Pancreas (tissue), 10 donors: ENCODE data around the gene P2RX3. TPM values are rescaled to one million over a fixed set of nuclear protein-coding genes. Genes with fewer than 3 reads are reported as not detected.
A peak's percentile ranks its signal among the peaks of the same experiment; 100 is the strongest.

Experiments used
- ATAC-seq, 4 donors: fragments of 200-7000 bp; cut with Tn5 transposase; one replicate each; pipeline versions ENCODE4 v1.8.0 to v1.9.1; 2020; ENCODE audit warnings: mild to moderate bottlenecking in 4 of 4, moderate library complexity in 4 of 4
- DNase-seq, 6 donors: peaks; one replicate each; pipeline ENCODE4 v3.0.0-alpha.2; 2020
- FAIRE-seq: peaks from 2 replicates; lab custom pipeline; 2012; peaks lifted over from hg19 to GRCh38; lab: Jason Lieb, UNC
- H3K27ac ChIP-seq, 4 donors: fragments of 200-600 bp; sonication (generic); 1 replicate in 3 of 4; 2 replicates in 1 of 4; pipeline versions ENCODE4 v1.5.0 to v1.8.0; 2020
- H3K27me3 ChIP-seq, 4 donors: fragments of 200-600 bp; one replicate each; pipeline ENCODE4 v1.8.0; 2021
- H3K36me3 ChIP-seq, 3 donors: fragments of 200-600 bp; sonication (generic) in 1 of 3; one replicate each; pipeline versions ENCODE4 v1.5.0 to v1.8.0; 2020 to 2021
- H3K4me1 ChIP-seq, 3 donors: fragments of 200-600 bp; one replicate each; pipeline ENCODE4 v1.8.0; 2021
- H3K4me3 ChIP-seq, 4 donors: fragments of 200-600 bp; sonication (generic) in 2 of 4; one replicate each; pipeline versions ENCODE4 v1.5.0 to v1.8.0; 2020 to 2021
- H3K9me3 ChIP-seq, 4 donors: fragments of 200-600 bp; one replicate each; pipeline ENCODE4 v1.8.0; 2021
- WGBS, 2 donors: extraction: QIAGEN DNeasy Blood & Tissue Kit; methylation state at CpG; one replicate each; pipeline ENCODE4 v1.1.7; 2013; 5-methylcytosine and 5-hydroxymethylcytosine counted together
- intact Hi-C, 3 donors: fragments of 100-400 bp; cut with DNase I; formaldehyde crosslinking; loops; one replicate each; pipeline versions ENCODE4 v1.11.1 to v1.14.2; 2022
- polyA plus RNA-seq, 2 donors: library from polyadenylated mRNA; stranded (reverse); fragments of 200-250 nt; gene quantifications; one replicate each; pipeline ENCODE4 v1.2.3, GENCODE V29; 2013
- total RNA-seq, 6 donors: library from RNA; stranded (reverse); fragmentation: NEBNext Ultra II Directional in 4 of 6; extraction: Animal tissue kit (Norgen Biotek cat#: 25700) in 4 of 6; gene quantifications; one replicate each; pipeline versions ENCODE4 v1.2.1 to v1.2.4, GENCODE V29; 2021 to 2023
- TF ChIP-seq, protein P1 (sequence below), 4 donors: fragments of 200-600 bp; sonication (generic) in 3 of 4; IDR thresholded peaks; one replicate each; pipeline versions ENCODE4 v1.5.0 to v1.8.0; 2021; ENCODE audit warnings: antibody characterized with exemption in 4 of 4
- donor health status: healthy with polysubstance abuse.
- donor health status: DM: no; HTN: no; CAD: no; lungs with moderate emphysema.
- donor health status: DM: no; HTN: no; CAD: no.
- donor health status: control.
- donor health status: control.
- donor health status: Bipolar disorder and iron deficiency.
- donor health status: DM: yes; HTN: yes; CAD: no.
- donor health status: DM: no; HTN: no; CAD: no.
- donor health status: DM: no; HTN: no; CAD: no.
- donor health status: DM: yes; HTN: yes; CAD: no.

Gene P2RX3
- total and polyA plus RNA-seq, 8 donors, result 0.07 to 0.16 (median 0.16) TPM; not detected in 5

DNA sequence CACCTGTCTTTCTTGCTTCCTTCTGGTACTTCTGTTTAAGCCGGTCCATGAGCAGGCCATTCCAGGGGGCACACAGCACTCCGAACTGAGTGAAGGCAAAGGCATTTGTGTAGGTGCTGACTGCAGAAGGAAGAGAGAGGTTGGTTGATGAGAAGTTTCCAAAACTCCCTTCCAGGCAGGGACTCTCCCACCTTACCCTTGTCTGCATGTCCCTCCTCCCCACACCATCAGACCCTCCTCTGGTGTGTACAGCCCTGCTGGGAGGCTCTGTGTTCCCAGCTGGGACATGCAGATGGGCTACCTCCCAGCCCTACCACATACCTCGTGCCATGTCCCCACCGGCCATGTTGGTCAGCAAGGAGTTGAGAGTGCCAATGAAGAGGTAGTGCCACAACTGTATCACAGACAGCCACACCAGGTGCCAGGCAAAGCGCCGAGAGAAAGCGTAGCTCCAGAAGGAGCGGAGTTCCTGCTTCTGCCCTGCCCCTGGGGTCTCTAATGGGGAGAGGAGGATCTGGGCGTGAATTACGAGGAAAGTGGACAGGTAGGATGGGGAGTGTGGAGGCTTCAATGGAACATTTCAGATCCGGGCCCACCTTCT is 76.6 kb downstream of the P2RX3 start:
- Histone ChIP-seq H3K27me3 (no peaks in the 10 kb centered on the region), H3K4me1 (no peaks in the 10 kb centered on the region), H3K9me3 (no peaks in the 10 kb centered on the region), H3K36me3 (peaks cover 0 to 9% (median 6%) of the 10 kb centered on the region in 3 donors), H3K27ac (no peak overlapping the region), H3K4me3 (no peak overlapping the region)
- ATAC-seq (no peak), FAIRE-seq (no peak), DNase-seq (no peak)
- TF ChIP-seq, protein P1, sequence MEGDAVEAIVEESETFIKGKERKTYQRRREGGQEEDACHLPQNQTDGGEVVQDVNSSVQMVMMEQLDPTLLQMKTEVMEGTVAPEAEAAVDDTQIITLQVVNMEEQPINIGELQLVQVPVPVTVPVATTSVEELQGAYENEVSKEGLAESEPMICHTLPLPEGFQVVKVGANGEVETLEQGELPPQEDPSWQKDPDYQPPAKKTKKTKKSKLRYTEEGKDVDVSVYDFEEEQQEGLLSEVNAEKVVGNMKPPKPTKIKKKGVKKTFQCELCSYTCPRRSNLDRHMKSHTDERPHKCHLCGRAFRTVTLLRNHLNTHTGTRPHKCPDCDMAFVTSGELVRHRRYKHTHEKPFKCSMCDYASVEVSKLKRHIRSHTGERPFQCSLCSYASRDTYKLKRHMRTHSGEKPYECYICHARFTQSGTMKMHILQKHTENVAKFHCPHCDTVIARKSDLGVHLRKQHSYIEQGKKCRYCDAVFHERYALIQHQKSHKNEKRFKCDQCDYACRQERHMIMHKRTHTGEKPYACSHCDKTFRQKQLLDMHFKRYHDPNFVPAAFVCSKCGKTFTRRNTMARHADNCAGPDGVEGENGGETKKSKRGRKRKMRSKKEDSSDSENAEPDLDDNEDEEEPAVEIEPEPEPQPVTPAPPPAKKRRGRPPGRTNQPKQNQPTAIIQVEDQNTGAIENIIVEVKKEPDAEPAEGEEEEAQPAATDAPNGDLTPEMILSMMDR (IDR thresholded peaks at IDR 0.05), result no peak
- 94 to 96% methylated on average over 11 of the region's 11 CpGs for WGBS, 2 donors
- intact Hi-C loops, result no loop called here

DNA sequence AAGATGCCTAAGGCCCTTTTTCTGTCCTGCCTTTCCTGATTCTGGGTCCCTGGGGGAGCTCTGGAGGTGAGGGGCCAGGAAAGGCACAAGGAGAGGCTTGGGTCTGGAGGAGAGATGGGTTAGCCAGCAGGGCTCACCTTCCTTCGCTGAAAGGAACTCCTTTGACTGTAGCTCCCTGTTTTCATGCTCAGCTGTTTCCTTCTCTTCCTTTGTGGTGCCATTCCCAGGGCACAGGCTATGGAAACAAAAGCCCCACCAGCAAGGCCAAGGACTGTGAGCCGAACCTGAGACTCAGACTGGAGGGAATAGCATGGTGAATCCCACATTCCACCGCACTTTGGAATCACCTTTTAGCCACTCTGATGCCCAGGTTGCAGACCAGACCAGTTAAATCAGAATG is 78.3 kb downstream of the P2RX3 start:
- intact Hi-C loops, result no loop called here
- TF ChIP-seq, protein P1 (IDR thresholded peaks at IDR 0.05), result no peak
- DNase-seq, result no peak
- H3K27me3 ChIP-seq, result no peaks in the 10 kb centered on the region
- H3K36me3 ChIP-seq, result peaks cover 0 to 9% (median 6%) of the 10 kb centered on the region in 3 donors
- FAIRE-seq, result no peak
- H3K9me3 ChIP-seq, result no peaks in the 10 kb centered on the region
- H3K27ac ChIP-seq, result no peak overlapping the region
- ATAC-seq, result no peak
- no peaks in the 10 kb centered on the region for H3K4me1 ChIP-seq
- H3K4me3 ChIP-seq, result no peak overlapping the region
- WGBS, 2 donors, result 91 to 93% methylated on average over 3 of the region's 3 CpGs

DNA sequence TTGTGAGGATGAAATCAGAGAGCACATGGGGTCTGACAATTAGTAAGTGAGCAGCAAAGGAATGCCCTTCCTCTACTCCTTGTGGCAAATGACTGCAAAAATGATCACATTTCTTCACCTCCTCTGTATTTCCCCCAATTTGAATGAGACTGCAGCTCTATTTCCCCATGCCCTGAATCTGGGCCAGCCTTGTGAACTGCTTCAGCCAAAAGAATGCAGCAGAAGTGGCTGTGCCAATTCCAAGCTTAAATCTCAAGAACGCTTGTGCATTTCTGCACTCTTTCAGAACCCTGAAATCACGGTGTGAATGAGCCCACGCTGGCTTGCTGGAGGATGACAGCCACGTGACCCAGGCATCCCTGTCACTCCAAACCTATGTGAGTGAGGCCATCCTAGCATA is 78.9 kb downstream of the P2RX3 start:
- no peak for FAIRE-seq
- peaks cover 0 to 9% (median 6%) of the 10 kb centered on the region in 3 donors for H3K36me3 ChIP-seq
- ATAC-seq, result peak in 1 of 4 donors; percentile 37
- H3K27ac ChIP-seq, result no peak overlapping the region
- H3K4me3 ChIP-seq, result no peak overlapping the region
- no peak for DNase-seq
- 74 to 86% methylated on average over 4 of the region's 4 CpGs for WGBS, 2 donors
- TF ChIP-seq, protein P1 (IDR thresholded peaks at IDR 0.05), result no peak
- no peaks in the 10 kb centered on the region for H3K27me3 ChIP-seq
- H3K4me1 ChIP-seq, result no peaks in the 10 kb centered on the region
- intact Hi-C loops, result no loop called here
- H3K9me3 ChIP-seq, result no peaks in the 10 kb centered on the region

DNA sequence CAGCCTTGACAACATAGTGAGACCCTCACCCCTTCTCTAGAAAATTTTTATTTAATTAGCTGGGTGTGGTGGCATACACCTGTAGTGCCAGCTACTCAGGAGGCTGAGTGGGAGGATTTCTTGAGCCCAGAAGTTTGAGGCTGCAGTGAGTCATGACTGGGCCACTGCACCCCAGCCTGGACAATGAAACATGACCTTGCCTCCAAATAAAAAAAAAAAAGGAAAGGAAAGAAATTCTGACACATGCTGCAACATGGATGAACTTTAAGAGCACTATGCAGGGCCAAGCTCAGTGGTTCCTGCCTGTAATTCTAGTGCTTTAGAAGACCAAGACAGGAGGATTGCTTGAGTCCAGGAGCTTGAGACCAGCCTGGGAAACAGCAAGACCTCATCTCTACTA is 80.0 kb downstream of the P2RX3 start:
- H3K36me3 ChIP-seq, result peaks cover 0 to 9% (median 6%) of the 10 kb centered on the region in 3 donors
- DNase-seq (no peak), ATAC-seq (no peak), FAIRE-seq (no peak)
- H3K4me3 ChIP-seq, result no peak overlapping the region
- TF ChIP-seq, protein P1 (IDR thresholded peaks at IDR 0.05), result no peak
- intact Hi-C loops, result no loop called here
- H3K9me3 ChIP-seq, result no peaks in the 10 kb centered on the region
- no peaks in the 10 kb centered on the region for H3K4me1 ChIP-seq
- no peaks in the 10 kb centered on the region for H3K27me3 ChIP-seq
- no peak overlapping the region for H3K27ac ChIP-seq

DNA sequence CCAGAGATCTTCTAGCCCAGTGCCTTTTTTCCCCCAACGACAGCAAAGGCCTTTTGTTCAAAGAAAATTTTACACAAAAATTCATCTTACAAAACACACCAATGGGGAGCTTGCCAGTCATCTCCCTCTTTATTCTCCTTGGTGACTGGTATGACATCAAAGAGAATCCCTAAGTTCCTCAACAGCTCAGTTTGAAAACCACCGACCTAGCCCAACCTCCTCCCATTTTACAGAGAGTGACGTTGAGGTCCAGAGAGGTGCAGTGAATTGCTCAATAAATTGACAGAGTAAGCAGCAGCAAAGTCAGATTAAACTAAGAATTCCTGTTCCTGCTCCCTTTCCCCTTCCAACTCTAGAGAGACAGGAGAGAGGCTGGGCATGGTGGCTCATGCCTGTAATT is 81.0 kb downstream of the P2RX3 start:
- ATAC-seq, result no peak
- no peak for FAIRE-seq

More for the DNA sequence above, 81.0 kb downstream of the P2RX3 start:
- intact Hi-C loops, result no loop called here
- Histone ChIP-seq H3K4me1 (no peaks in the 10 kb centered on the region), H3K36me3 (peaks cover 0 to 9% (median 6%) of the 10 kb centered on the region in 3 donors), H3K9me3 (no peaks in the 10 kb centered on the region), H3K27me3 (no peaks in the 10 kb centered on the region), H3K27ac (no peak overlapping the region), H3K4me3 (no peak overlapping the region)
- no peak for DNase-seq
- WGBS, 2 donors, result 87 to 88% methylated on average over 3 of the region's 3 CpGs
- TF ChIP-seq, protein P1 (IDR thresholded peaks at IDR 0.05), result no peak
